H1 (cell line): Measurements from ENCODE around the gene OPALIN. TPM values are rescaled to one million over a fixed set of nuclear protein-coding genes. Genes with fewer than 3 reads are reported as not detected.

ENCODE experiments used
- CTCF ChIA-PET: fragments of 300-600 bp; sonication (Branson Sonifier 250); formaldehyde crosslinking; loops from one replicate; lab custom pipeline; 2021; ENCODE audit not compliant: partially characterized antibody; lab: Charles Lee
- POLR2A ChIA-PET: fragments of 300-600 bp; sonication (Branson Sonifier 250); formaldehyde crosslinking; loops from one replicate; lab custom pipeline; 2021; ENCODE audit warnings: inconsistent platforms; ENCODE audit not compliant: partially characterized antibody; lab: Charles Lee
- DNase-seq, 2 experiments: peaks; one replicate each; pipeline versions ENCODE4 v3.0.0 to v3.0.0-alpha.2; 2010 to 2022; ENCODE audit warnings: low spot score in 2 of 2, low read depth in 1 of 2, mixed read lengths in 1 of 2
- FAIRE-seq: peaks from 2 replicates; lab custom pipeline; 2011; peaks lifted over from hg19 to GRCh38; lab: Jason Lieb, UNC
- H2AFZ ChIP-seq: 2 replicates; pipeline ENCODE4 v1.8.1; 2012; ENCODE audit warnings: low read length, inconsistent platforms
- H2AK5ac ChIP-seq: 2 replicates; pipeline ENCODE4 v1.6.1; 2013; ENCODE audit warnings: low read depth, low read length
- H2BK120ac ChIP-seq: replicated peaks from 2 replicates; pipeline ENCODE3; 2013; ENCODE audit warnings: low read depth, low read length, inconsistent platforms
- H2BK12ac ChIP-seq: 2 replicates; pipeline ENCODE4 v1.6.1; 2013; ENCODE audit warnings: low read depth, low read length
- H2BK15ac ChIP-seq: 2 replicates; pipeline ENCODE4 v1.6.1; 2013; ENCODE audit warnings: low read length
- H2BK20ac ChIP-seq: 2 replicates; pipeline ENCODE4 v1.6.1; 2013; ENCODE audit warnings: low read length
- H2BK5ac ChIP-seq: 2 replicates; pipeline ENCODE4 v1.6.1; 2013; ENCODE audit warnings: low read depth, low read length
- H3K14ac ChIP-seq: 2 replicates; pipeline ENCODE4 v1.6.1; 2013; ENCODE audit warnings: inconsistent platforms; ENCODE audit not compliant: insufficient read length
- H3K18ac ChIP-seq: 2 replicates; pipeline ENCODE4 v1.6.1; 2013; ENCODE audit warnings: low read length; ENCODE audit errors: extremely low read depth
- H3K23ac ChIP-seq: 2 replicates; pipeline ENCODE4 v1.6.1; 2013; ENCODE audit warnings: inconsistent platforms; ENCODE audit not compliant: insufficient read length
- H3K23me2 ChIP-seq: 2 replicates; pipeline ENCODE4 v1.6.1; 2013; ENCODE audit warnings: low read depth, low read length
- H3K27ac ChIP-seq: 2 replicates; pipeline ENCODE4 v1.6.1; 2011; ENCODE audit warnings: low read depth, low read length, inconsistent platforms
- H3K27me3 ChIP-seq, 4 experiments: replicated peaks in 1 of 4; 1 replicate in 1 of 4; 2 replicates in 3 of 4; pipeline versions ENCODE4 v1.6.1 to v1.8.1; 2011 to 2013; ENCODE audit warnings: low read length in 3 of 4, mild to moderate bottlenecking in 3 of 4, inconsistent platforms in 2 of 4, mixed read lengths in 2 of 4, moderate library complexity in 1 of 4; ENCODE audit not compliant: control insufficient read depth in 3 of 4, insufficient read depth in 3 of 4; ENCODE audit errors: extremely low read depth in 1 of 4
- H3K36me3 ChIP-seq, 4 experiments: 2 replicates each; pipeline versions ENCODE4 v1.6.1 to v1.8.1; 2011 to 2013; ENCODE audit warnings: mild to moderate bottlenecking in 4 of 4, low read length in 3 of 4, moderate library complexity in 2 of 4, control low read depth in 1 of 4, inconsistent platforms in 1 of 4; ENCODE audit not compliant: insufficient read depth in 4 of 4, control insufficient read depth in 2 of 4
- H3K4ac ChIP-seq: replicated peaks from 2 replicates; pipeline ENCODE3; 2013; ENCODE audit warnings: low read length, low read depth, mixed read lengths, inconsistent platforms; ENCODE audit not compliant: insufficient read length
- H3K4me1 ChIP-seq, 4 experiments: replicated peaks in 1 of 4; 1 replicate in 1 of 4; 2 replicates in 3 of 4; pipeline versions ENCODE4 v1.6.1 to v1.8.1; 2011 to 2013; ENCODE audit warnings: low read length in 3 of 4, inconsistent platforms in 2 of 4, mixed read lengths in 1 of 4; ENCODE audit not compliant: insufficient read depth in 4 of 4, control insufficient read depth in 3 of 4
- H3K4me2 ChIP-seq, 2 experiments: 2 replicates each; pipeline versions ENCODE4 v1.6.1 to v1.8.1; 2011 to 2013; ENCODE audit warnings: low read depth in 2 of 2, low read length in 2 of 2, control low read depth in 1 of 2, inconsistent platforms in 1 of 2, mild to moderate bottlenecking in 1 of 2; ENCODE audit not compliant: insufficient read depth in 1 of 2
- H3K4me3 ChIP-seq, 4 experiments: fragments of 200-600, 300-600 bp in 1 of 4; sonication (generic), shearing (Covaris generic), sonication (Bioruptor Twin) in 1 of 4; 2 replicates each; pipeline versions ENCODE4 v1.5.1 to v1.8.1; 2011 to 2016; ENCODE audit warnings: low read length in 4 of 4, low read depth in 3 of 4, control low read depth in 2 of 4, inconsistent platforms in 2 of 4, mild to moderate bottlenecking in 2 of 4, mixed read lengths in 1 of 4, moderate library complexity in 1 of 4; ENCODE audit not compliant: insufficient read depth in 2 of 4; ENCODE audit errors: extremely low read depth in 1 of 4
- H3K56ac ChIP-seq: replicated peaks from 2 replicates; pipeline ENCODE3; 2013; ENCODE audit warnings: low read depth, mild to moderate bottlenecking, mixed read lengths, low read length, inconsistent platforms; ENCODE audit not compliant: insufficient read length
- H3K79me1 ChIP-seq: 2 replicates; pipeline ENCODE4 v1.6.1; 2013; ENCODE audit warnings: low read depth, low read length, control low read depth
- H3K79me2 ChIP-seq, 2 experiments: 2 replicates each; pipeline versions ENCODE4 v1.6.1 to v1.8.1; 2012 to 2013; ENCODE audit warnings: low read length in 2 of 2, mild to moderate bottlenecking in 2 of 2, inconsistent platforms in 1 of 2; ENCODE audit not compliant: insufficient read depth in 2 of 2, control insufficient read depth in 1 of 2
- H3K9ac ChIP-seq, 4 experiments: replicated peaks in 1 of 4; 1 replicate in 1 of 4; 2 replicates in 3 of 4; pipeline versions ENCODE4 v1.6.1 to v1.8.1; 2011 to 2013; ENCODE audit warnings: low read depth in 3 of 4, low read length in 3 of 4, control low read depth in 2 of 4, mild to moderate bottlenecking in 2 of 4, moderate library complexity in 2 of 4, inconsistent platforms in 1 of 4; ENCODE audit errors: extremely low read depth in 1 of 4
- H3K9me3 ChIP-seq, 2 experiments: 2 replicates each; pipeline versions ENCODE4 v1.6.1 to v1.8.1; 2012 to 2013; ENCODE audit warnings: mild to moderate bottlenecking in 2 of 2, moderate library complexity in 2 of 2, control low read depth in 1 of 2, inconsistent platforms in 1 of 2, low read depth in 1 of 2, low read length in 1 of 2, mixed read lengths in 1 of 2; ENCODE audit not compliant: insufficient read depth in 2 of 2
- H4K20me1 ChIP-seq, 2 experiments: replicated peaks in 1 of 2; 2 replicates each; pipeline versions ENCODE3 to v1.8.1; 2011 to 2013; ENCODE audit warnings: inconsistent platforms in 2 of 2, low read length in 2 of 2, mild to moderate bottlenecking in 1 of 2; ENCODE audit not compliant: insufficient read depth in 2 of 2, control insufficient read depth in 1 of 2
- H4K5ac ChIP-seq: 2 replicates; pipeline ENCODE4 v1.6.1; 2013; ENCODE audit warnings: low read length, low read depth, mixed read lengths, inconsistent platforms; ENCODE audit not compliant: insufficient read length
- H4K8ac ChIP-seq: 2 replicates; pipeline ENCODE4 v1.8.0; 2013; ENCODE audit warnings: mild to moderate bottlenecking, moderate library complexity, low read length, inconsistent platforms; ENCODE audit not compliant: insufficient read depth; ENCODE audit errors: extremely low read depth
- H4K91ac ChIP-seq: replicated peaks from 2 replicates; pipeline ENCODE3; 2013; ENCODE audit warnings: low read length, mixed read lengths, inconsistent platforms; ENCODE audit not compliant: insufficient read length
- SUZ12 ChIP-seq: fragments of 200-600 bp; sonication (generic); IDR thresholded peaks from 2 replicates; pipeline ENCODE4 v1.6.1; 2012; ENCODE audit warnings: mild to moderate bottlenecking, inconsistent platforms, low read length, moderate library complexity, mixed read lengths
- WGBS, 2 experiments: shearing (Covaris generic) in 1 of 2; methylation state at CpG; one replicate each; pipeline versions ENCODE4 v1.1.6 to v1.1.7; 2013 to 2015; ENCODE audit warnings: low lambda C conversion rate in 2 of 2, mixed read lengths in 2 of 2, inconsistent platforms in 1 of 2, low coverage in 1 of 2, missing lambda C conversion rate in 1 of 2; ENCODE audit not compliant: insufficient replicate concordance in 2 of 2, insufficient coverage in 1 of 2, insufficient read length in 1 of 2; ENCODE audit errors: extremely low coverage in 1 of 2, missing lambda C conversion rate in 1 of 2; 5-methylcytosine and 5-hydroxymethylcytosine counted together
- polyA plus RNA-seq, 7 experiments: library from polyadenylated mRNA; depleted of rRNA in 3 of 7; stranded (reverse) in 5 of 7; unstranded in 2 of 7; fragments of >200 nt in 5 of 7; fragments of 200-250 nt in 2 of 7; gene quantifications; 1 replicate in 5 of 7; 2 replicates in 1 of 7; 4 replicates in 1 of 7; pipeline versions ENCODE4 v1.2.1 to v1.2.3, GENCODE V29; 2011 to 2013; ENCODE audit warnings: missing spikeins in 2 of 7, mixed read lengths in 2 of 7
- total RNA-seq: library from RNA; stranded (reverse); fragmentation: NEBNext Ultra II Directional; extraction: Animal tissue kit (Norgen Biotek cat#: 25700); gene quantifications from 2 replicates; pipeline ENCODE4 v1.2.1, GENCODE V29; 2021
- TF ChIP-seq, protein P1 (sequence below): IDR thresholded peaks from 2 replicates; pipeline ENCODE4 v1.6.1; 2011; ENCODE audit warnings: low read length, improper control_type of control experiment
- TF ChIP-seq, protein P2 (sequence below): IDR thresholded peaks from 2 replicates; pipeline ENCODE4 v1.6.1; 2011; ENCODE audit warnings: low read depth, mild to moderate bottlenecking, low read length; ENCODE audit not compliant: insufficient read depth

OPALIN gene
- total and polyA plus RNA-seq, 2 of the 8 experiments (the other 6 are each of a cell fraction or from before 2014, with no cell fraction given): 0.03 TPM; not detected in 1

DNA sequence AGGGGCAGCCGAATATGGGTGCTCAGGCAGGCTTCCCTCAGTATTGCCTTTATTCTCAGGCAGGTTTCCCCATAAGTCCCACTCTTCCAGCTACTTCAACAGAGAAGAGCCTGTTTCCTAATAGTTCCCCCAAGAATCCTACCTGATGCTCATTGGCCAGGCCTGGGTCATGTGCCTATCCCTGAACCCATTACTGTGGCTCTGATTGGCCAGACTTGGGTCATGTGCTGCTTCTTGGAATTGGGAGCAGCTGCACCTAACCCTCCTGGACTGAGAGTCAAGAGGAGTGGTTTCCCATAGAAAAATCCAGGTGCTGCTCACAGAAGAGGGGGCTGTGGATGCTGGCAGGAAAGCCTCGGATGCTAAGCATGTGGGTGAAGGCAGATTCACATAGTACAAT lies 21.7 kb downstream of the OPALIN start:
- H3K27ac ChIP-seq: no peak overlapping the region
- H2BK120ac ChIP-seq: no peak overlapping the region
- no peaks in the 10 kb centered on the region for H3K79me2 ChIP-seq
- ChIA-PET POLR2A (no interaction called here), CTCF (interaction anchor here (0.6 to 9.0 kb wide), 13 partner anchors 11 to 115 kb away, joined by 3 to 197 read pairs (median 4); no protein-coding TSS in a partner anchor)
- no peaks in the 10 kb centered on the region for H3K27me3 ChIP-seq
- no peak for FAIRE-seq
- H3K4me3 ChIP-seq: no peak overlapping the region
- peaks cover 0 to 13% (median 4%) of the 10 kb centered on the region in 4 experiments; a peak in 5 of 7 replicates for H3K4me1 ChIP-seq
- no peak overlapping the region for H2BK15ac ChIP-seq
- peak in 1 of 2 experiments; percentile 39 for DNase-seq
- no peak overlapping the region for H4K91ac ChIP-seq
- H2BK20ac ChIP-seq: no peak overlapping the region
- H2AK5ac ChIP-seq: no peak overlapping the region
- no peak overlapping the region for H2AFZ ChIP-seq
- no peak overlapping the region for H3K18ac ChIP-seq
- no peak overlapping the region for H2BK12ac ChIP-seq
- no peak overlapping the region for H4K5ac ChIP-seq
- no peak overlapping the region for H3K23ac ChIP-seq
- WGBS, 2 experiments: 93% methylated on average over 2 of the region's 2 CpGs; no CpG with 5 or more reads in 1 of the 2 experiments
- no peaks in the 10 kb centered on the region for H3K36me3 ChIP-seq
- H3K4ac ChIP-seq: no peak overlapping the region
- H2BK5ac ChIP-seq: no peak overlapping the region
- no peaks in the 10 kb centered on the region for H4K20me1 ChIP-seq
- H3K4me2 ChIP-seq: no peak overlapping the region
- H3K56ac ChIP-seq: no peak overlapping the region
- no peaks in the 10 kb centered on the region for H3K23me2 ChIP-seq
- TF ChIP-seq, protein P1, sequence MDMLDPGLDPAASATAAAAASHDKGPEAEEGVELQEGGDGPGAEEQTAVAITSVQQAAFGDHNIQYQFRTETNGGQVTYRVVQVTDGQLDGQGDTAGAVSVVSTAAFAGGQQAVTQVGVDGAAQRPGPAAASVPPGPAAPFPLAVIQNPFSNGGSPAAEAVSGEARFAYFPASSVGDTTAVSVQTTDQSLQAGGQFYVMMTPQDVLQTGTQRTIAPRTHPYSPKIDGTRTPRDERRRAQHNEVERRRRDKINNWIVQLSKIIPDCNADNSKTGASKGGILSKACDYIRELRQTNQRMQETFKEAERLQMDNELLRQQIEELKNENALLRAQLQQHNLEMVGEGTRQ: peak; percentile 70; the same call in 1 of the 2 replicates
- TF ChIP-seq, protein P2, sequence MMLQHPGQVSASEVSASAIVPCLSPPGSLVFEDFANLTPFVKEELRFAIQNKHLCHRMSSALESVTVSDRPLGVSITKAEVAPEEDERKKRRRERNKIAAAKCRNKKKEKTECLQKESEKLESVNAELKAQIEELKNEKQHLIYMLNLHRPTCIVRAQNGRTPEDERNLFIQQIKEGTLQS: peak; percentile 55; the same call in 1 of the 2 replicates
- no peak for TF ChIP-seq SUZ12
- no peak overlapping the region for H3K9ac ChIP-seq
- no peaks in the 10 kb centered on the region for H3K79me1 ChIP-seq
- H4K8ac ChIP-seq: no peak overlapping the region
- H3K9me3 ChIP-seq: no peaks in the 10 kb centered on the region
- no peak overlapping the region for H3K14ac ChIP-seq
